Measurements from ENCODE around the gene PRKCD.

DNA sequence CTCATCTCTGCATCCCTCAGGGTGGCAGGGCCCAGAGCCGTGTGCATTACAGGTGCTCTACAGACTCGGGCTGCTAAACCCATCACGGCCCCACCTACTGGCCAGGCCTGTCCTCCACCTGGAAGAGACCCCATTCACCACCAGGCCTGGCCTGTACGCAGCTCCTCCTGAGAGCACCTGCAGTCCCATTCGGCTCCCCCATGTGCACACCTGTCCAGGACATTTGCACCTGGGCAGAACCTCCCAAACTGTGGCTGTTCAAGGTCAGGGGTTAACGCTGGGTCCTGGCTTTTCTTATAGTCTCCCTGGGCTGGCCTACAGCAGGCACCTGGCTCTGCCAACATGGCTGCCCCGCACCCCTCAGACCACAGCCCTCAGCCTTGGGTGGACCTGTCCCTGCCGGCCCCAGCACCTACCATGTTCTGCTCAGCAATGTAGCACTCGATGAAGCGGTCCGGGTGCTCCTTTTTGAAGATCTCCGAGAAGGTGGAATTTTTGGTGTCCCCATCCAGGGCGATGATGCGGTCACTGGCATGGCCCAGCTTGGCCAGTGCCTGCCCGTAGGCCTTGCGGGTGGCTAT lies 69.1 kb downstream of the PRKCD start:
- TF ChIP-seq MGA (IDR thresholded peaks at IDR 0.05), result no peak
- TF ChIP-seq POLR2A (conservative IDR thresholded peaks at IDR 0.05), result no peak
